GM19240 (cell line): ENCODE data around the gene TENM4.
"Not testable (repeated sequence)": the region's sequence is repeated elsewhere in the genome, so short reads cannot be mapped to it uniquely, and the experiment has no call there.

Experiments
- DNase-seq: peaks from one replicate; pipeline ENCODE4 v3.0.0; 2011; ENCODE audit warnings: low spot score; ENCODE audit not compliant: insufficient read length

Gene TENM4

DNA sequence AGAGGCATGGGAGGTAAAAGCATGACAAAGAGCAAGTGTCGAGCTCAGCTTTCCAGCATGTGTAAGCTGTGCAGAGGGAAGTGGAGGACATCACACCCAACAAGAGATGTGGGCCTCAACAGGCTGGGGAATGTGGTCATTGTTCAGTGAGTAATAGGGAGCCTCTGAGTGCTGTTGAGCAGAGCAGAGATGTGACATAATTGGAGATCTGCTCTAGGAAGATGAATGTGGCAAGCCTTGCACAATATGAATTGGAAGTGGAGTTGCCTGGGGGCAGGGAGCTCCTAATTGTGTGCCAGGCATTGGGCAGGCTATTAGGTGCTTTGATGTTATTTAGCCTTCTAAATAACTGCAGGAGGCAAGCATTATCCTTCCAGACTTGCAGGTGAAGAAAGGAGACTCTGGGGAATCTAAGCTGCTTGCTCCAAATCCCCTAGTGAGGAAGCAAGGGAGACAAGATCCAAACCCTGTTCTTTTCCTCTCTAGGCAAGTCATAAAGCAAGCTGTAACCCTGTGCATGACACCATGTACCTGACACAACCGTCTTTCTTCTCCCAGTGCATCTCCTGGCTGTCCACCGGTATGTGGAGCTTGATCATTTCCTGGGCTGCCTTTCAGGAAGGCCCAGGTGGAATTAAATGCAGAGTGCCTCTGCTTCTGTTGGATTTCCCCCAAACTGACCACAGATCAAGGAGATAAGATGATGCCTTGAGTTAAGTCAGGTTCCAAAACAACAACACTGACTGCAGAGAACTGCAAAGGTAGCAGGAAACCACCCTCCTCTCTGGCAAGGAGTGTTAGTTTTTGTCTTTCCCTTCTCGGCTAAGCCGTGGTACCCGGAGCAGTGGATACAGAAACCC, 221.4 kb downstream of the TENM4 start:
- DNase-seq: no peak

- DNase-seq: no peak
Measured at GRCh38 chr11:79212741-79213190, 228.1 kb downstream of the TENM4 start.

GRCh38 chr11:79209540-79210266, 231.1 kb downstream of the TENM4 start:
- DNase-seq: no peak

- no peak for DNase-seq
Measured at GRCh38 chr11:79208126-79208525, 232.7 kb downstream of the TENM4 start.

- DNase-seq: no peak
Measured at GRCh38 chr11:79206951-79207350, 233.9 kb downstream of the TENM4 start.

DNA sequence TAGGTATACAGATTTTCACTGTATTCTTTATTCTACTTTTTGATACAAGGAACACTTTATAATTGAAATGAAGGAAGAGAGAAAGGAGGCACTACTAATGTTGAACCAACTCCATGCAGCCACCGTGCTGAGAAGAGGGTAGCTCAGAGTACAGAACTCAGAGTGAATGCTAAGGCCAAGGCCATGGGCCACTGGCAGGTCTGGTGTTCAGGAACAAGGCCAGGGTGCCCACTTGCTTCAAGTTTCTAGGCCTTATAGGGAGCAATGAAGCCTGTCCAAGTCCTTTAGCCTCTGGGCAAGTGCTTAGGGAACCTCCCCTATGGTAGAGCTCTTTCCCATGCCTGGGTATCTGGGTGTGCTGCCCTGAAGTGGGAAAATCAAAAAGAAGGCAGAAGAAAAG, 235.0 kb downstream of the TENM4 start:
- no peak for DNase-seq

DNA sequence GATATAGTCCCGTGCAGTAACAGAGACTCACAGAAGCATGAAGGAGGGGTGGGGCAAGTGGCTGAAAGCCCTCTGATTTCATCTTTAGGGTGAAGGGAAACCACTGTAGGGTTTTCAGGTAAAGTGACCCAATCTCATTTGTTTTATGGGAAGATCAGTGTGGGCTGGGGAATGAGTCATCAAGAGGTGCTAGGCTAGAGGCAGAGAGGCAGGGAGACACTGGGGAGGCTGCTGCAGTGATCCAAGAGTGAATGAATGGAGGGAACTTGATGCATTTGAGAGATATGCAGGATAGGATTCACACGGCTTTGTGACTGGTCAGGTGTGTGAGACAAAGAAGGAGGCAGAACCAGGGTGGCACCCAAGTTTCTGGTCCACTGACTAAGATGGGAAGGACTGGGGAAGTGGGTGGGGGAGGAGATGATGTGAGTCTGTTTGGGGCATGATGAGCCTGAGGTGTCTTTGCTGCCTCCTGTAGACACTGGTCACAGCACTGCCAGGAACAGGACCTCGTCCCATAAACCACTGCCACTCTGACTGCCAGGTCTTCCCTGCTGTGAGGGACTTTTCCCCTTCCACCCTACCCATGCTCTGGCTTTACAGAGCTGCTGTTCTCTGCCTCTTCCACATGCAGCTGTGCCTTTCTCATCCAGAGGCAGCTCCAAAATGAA, 239.0 kb downstream of the TENM4 start:
- DNase-seq: no peak

- no peak for DNase-seq
Measured at GRCh38 chr11:79200398-79201070, 240.3 kb downstream of the TENM4 start.

- DNase-seq: no peak
Measured at GRCh38 chr11:79199729-79200354, 241.0 kb downstream of the TENM4 start.

DNA sequence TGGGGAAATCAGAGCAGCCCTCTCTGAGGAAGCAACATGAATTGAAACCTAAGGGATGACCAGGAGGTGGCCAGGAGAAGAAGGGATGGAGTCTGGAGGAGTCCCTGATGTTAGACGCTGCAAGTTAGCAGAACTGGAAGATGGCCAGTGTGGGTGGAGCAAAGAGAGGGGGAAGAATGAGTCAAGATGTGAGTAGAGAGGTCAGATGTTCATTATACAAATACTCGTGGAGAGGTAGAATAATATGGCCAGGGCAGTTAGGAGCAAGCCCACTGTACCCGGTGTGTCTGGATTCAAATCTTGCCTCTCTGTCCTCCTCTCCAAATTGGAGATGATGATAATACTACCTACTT, 242.0 kb downstream of the TENM4 start:
- no peak for DNase-seq

DNA sequence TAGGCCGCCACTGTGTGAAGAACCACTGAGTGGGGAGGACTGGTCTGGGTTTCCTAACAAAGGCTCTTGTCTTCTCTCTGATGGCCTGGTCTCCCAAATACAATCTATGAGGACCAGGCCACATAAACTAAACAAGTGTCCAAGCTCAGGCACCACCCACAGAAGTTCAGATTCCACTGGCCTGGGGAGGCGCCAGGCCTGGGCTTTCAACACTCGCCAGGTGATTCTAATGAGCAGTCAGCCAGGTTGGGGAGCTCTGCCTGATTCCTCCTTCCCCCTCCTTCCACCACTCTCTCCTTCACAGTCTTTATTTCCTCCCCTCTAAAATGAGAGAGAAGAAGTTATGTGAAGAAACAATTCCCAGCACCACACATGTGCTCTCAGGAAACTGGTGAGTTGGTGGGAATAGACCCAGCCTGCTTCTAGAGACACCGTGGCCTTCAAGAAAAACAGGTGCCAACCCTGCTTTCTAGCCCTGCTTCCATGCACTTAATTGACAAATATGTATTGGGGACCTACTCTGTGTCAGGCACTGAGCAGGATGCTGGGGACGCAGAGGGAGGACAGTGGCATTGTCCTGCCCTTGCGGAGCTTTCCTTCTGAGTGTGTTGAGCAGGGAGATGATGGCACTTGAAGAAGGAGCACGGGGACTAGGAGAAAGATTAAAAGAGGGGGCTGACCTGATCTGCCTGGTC, 242.5 kb downstream of the TENM4 start:
- no peak for DNase-seq

DNA sequence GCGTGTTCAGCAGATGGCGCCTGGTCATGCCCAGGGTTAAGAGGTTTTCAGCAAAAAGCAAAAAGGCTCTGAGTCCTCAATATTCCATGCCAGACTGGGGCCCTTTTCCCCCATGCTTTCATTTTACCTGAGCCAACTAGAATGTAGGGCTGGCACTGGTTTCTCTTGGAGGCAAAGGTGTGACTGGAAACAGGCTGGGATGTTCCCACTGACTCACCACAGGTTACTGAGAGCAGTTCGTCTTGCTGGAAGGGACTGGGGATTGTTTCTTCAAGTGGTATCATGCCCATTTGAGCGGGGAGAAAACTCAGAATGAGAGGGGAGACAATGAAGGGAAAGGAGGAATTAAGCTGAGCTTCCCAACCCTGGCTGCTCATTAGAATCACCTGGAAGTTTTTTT, 243.9 kb downstream of the TENM4 start:
- no peak for DNase-seq

GRCh38 chr11:79195209-79195608, 245.6 kb downstream of the TENM4 start:
- DNase-seq: no peak

- DNase-seq: no peak
Measured at GRCh38 chr11:79193663-79194310, 247.0 kb downstream of the TENM4 start.

DNA sequence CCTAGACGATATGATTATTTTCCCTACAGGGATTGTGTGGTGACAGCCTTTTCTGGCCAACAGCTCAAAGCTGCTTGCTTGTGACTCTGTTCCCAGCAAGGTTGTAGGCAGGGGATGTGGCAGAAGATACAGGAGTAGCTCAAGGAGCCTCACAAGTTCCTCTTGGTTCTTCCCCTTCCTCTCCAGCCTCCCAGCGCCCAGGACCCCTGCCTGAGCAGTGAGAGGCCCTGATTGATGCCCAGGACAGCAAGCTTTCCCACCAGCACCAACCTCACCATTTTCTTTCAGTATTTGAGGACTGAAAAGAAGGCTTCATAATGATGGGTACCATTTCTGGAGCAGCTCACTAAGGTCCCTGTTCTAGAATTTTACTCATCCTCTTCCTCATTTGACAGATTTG, 248.0 kb downstream of the TENM4 start:
- no peak for DNase-seq

- not testable (repeated sequence) for DNase-seq
Measured at GRCh38 chr11:79191716-79192115, 249.1 kb downstream of the TENM4 start.

GRCh38 chr11:79190553-79190952, 250.3 kb downstream of the TENM4 start:
- not testable (repeated sequence) for DNase-seq

DNA sequence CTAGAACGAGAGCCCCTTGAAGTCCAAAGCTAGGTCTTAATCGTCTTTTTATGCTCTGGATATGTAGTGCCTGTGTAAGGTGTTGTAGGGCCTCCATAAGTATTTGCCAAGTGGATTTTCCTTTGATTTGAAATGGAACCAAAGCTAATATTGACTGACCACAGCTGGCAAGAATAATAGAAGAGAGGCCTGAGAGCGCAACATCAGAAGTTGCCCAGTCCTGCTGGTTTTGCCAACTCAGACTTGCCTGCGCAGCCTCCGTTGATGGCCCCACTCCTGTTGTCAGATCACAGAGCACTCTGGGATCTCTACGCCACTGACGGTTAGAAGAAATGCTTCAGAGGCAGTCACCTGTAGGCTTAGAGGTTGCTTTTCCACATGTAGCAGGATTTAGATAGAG, 251.2 kb downstream of the TENM4 start:
- DNase-seq: no peak

DNA sequence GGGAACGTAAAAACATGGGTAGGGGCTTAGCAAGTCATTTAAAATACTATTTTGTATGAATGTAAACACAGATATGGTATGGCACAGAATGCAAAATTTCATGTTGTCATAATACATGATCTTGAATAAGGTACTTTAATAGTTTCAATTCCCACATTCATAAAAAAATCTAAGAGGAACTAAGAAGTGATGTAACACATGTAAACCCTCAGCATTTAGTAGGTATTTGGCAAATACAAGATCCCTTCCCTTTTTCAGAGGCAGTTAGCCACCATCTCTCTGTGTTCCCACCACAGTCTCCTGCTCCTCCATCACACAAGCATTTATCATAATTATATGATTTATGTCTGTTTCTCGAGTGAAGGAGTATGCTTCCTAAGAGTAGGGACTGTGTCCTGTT, 251.8 kb downstream of the TENM4 start:
- no peak for DNase-seq

- DNase-seq: no peak
Measured at GRCh38 chr11:79186669-79187068, 254.2 kb downstream of the TENM4 start.
